ENCODE results near the gene SEC11C.

The SEC11C gene

DNA sequence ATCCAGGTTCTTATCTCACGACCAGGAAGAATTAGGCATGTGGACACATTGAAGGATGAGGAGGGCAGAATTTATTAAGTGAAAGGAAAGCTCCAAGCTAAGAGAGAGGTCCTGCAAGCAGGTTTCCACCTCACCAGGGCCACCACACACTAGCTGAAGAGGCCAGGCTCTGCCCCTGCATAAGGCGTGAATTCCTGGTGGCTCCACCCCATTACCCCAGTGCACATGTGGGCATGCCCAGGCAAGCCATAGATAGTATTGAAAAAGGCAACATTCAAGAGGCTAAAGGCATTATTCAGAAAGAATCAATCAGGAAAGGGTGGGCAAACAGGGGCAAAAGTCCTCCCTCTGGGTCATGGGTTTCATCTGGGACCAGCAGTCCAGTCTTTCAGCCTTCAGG is 49.3 kb downstream of the SEC11C start:
- H3K36me3 ChIP-seq = no peaks in the 10 kb centered on the region

DNA sequence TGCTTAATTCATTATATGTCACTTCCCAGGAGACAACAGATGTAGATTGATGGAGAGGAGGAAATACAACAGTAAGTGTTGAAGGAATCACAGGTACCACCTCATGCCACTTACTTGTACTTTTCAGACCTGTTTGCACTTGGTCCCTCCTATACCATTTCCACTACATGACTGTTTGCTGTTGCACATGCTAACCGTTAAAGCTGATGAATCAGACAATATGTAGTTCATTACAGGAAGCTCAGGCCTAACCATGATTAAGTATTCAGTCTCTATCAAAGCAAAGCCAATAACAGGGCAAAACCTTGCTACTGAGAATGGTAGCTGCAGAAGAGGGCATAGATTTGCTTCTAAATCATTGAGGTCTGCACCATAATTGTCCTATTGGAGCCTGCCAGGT is 50.1 kb downstream of the SEC11C start:
- TF ChIP-seq CTCF (IDR thresholded peaks at IDR 0.05; ENCODE audit: low read depth, low read length) = no peak
- Histone ChIP-seq H3K36me3 (no peaks in the 10 kb centered on the region), H3K27me3 (no peaks in the 10 kb centered on the region), H3K4me3 (ENCODE audit: low read depth, low read length) (no peak overlapping the region), H3K9me3 (no peaks in the 10 kb centered on the region), H3K4me1 (no peaks in the 10 kb centered on the region)
- no peak for DNase-seq

More for the DNA sequence above, 49.3 kb downstream of the SEC11C start:
- no peak for TF ChIP-seq CTCF (IDR thresholded peaks at IDR 0.05; ENCODE audit: low read depth, low read length)
- H3K9me3 ChIP-seq = no peaks in the 10 kb centered on the region
- H3K4me1 ChIP-seq = no peaks in the 10 kb centered on the region
- no peak for DNase-seq
- H3K27me3 ChIP-seq = no peaks in the 10 kb centered on the region
- no peak overlapping the region for H3K4me3 ChIP-seq (ENCODE audit: low read depth, low read length)

DNA sequence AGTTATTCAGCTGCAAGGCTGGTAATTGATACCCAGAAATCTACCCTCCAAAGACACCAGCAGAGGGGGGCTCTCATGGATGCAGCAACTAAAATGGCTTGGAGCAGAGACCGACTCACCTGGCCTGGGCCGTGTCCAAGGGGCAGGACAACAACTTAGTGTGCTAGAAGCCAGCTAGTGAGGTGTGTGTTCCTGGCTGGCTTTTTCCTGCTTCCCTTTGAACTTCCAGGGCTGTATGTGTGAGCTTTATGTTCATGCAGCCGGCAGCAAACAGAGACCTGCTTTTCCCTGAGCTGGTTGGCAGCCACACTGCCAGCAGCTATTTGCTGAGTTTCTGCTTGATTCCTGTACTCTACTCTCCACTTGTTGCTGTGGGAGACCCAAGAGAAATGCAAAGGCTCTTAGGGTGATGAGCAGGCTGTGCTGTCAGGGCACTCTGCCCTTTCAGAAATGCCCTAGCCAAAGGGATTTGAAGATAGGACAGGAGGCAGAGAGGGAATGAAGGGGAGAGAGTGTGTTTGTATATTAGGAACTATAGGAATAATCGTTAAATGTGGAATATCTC is 56.6 kb downstream of the SEC11C start:
- no peak for TF ChIP-seq CTCF (IDR thresholded peaks at IDR 0.05; ENCODE audit: low read depth, low read length)
- DNase-seq = no peak
- Histone ChIP-seq H3K36me3 (no peaks in the 10 kb centered on the region), H3K4me1 (no peaks in the 10 kb centered on the region), H3K4me3 (ENCODE audit: low read depth, low read length) (no peak overlapping the region), H3K9me3 (no peaks in the 10 kb centered on the region), H3K27me3 (no peaks in the 10 kb centered on the region)

DNA sequence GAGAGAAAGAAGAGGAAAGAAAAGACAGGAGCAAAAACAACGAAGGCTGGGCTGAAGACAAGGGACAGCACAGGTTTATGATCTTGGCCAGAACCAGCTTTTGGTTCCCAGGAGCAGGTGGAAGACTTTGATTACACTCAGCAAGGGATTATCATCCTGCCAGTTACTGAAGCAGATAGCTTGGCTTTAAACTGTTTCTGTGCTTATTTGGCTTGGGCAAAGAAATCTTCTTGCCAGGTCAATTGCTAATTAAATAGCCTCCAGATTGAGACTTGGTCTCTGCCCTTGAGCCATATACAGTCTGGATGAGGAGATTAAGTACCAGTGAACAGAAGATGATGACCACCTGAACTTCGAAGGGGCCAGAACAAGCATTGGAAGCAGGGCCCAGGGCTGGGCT is 58.0 kb downstream of the SEC11C start:
- no peak overlapping the region for H3K4me3 ChIP-seq (ENCODE audit: low read depth, low read length)
- no peaks in the 10 kb centered on the region for H3K36me3 ChIP-seq
- no peak for TF ChIP-seq CTCF (IDR thresholded peaks at IDR 0.05; ENCODE audit: low read depth, low read length)
- H3K9me3 ChIP-seq = no peaks in the 10 kb centered on the region
- H3K4me1 ChIP-seq = no peaks in the 10 kb centered on the region
- H3K27me3 ChIP-seq = no peaks in the 10 kb centered on the region
- DNase-seq = no peak

- Histone ChIP-seq H3K27me3 (no peaks in the 10 kb centered on the region), H3K4me1 (no peaks in the 10 kb centered on the region), H3K36me3 (no peaks in the 10 kb centered on the region), H3K9me3 (no peaks in the 10 kb centered on the region), H3K4me3 (ENCODE audit: low read depth, low read length) (no peak overlapping the region)
- no peak for TF ChIP-seq CTCF (IDR thresholded peaks at IDR 0.05; ENCODE audit: low read depth, low read length)
- no peak for DNase-seq
These were observed 58.5 kb downstream of the SEC11C start for GRCh38 chr18:59198215-59198614.

- Histone ChIP-seq H3K36me3 (no peaks in the 10 kb centered on the region), H3K27me3 (no peaks in the 10 kb centered on the region), H3K4me3 (ENCODE audit: low read depth, low read length) (no peak overlapping the region), H3K9me3 (no peaks in the 10 kb centered on the region), H3K4me1 (no peaks in the 10 kb centered on the region)
- TF ChIP-seq CTCF (IDR thresholded peaks at IDR 0.05; ENCODE audit: low read depth, low read length) = no peak
- no peak for DNase-seq
These were observed 61.1 kb downstream of the SEC11C start for GRCh38 chr18:59200787-59201186.

Data from BE2C (cell line).